ENCODE data around the gene BICDL2. TPM values are rescaled to one million over a fixed set of nuclear protein-coding genes. Genes with fewer than 3 reads are reported as not detected.

Gene BICDL2
- total and polyA plus RNA-seq, 9 of the 15 experiments (the other 6 are each of a cell fraction or from before 2014, with no cell fraction given): 0.09 to 0.28 (median 0.09) TPM; not detected in 6

- TF ChIP-seq ARID4B (CRISPR knock-in tag; IDR thresholded peaks at IDR 0.05) (0 out of 2 replicates have a peak, but pooled peaks have one; percentile 55), CBX5 (IDR thresholded peaks at IDR 0.05; ENCODE audit: borderline replicate concordance, low read depth) (0 out of 2 replicates have a peak, but pooled peaks have one; percentile 6), REST (IDR thresholded peaks at IDR 0.05; ENCODE audit: borderline replicate concordance) (no peak; the same call in 1 of the 2 replicates), REST (CRISPR knock-in tag; IDR thresholded peaks at IDR 0.05; ENCODE audit: low read depth) (no peak), SNRNP70 (optimal IDR thresholded peaks at IDR 0.05; ENCODE audit: low read depth, low read length) (no peak), FOXP1 (CRISPR knock-in tag; IDR thresholded peaks at IDR 0.05) (0 out of 2 replicates have a peak, but pooled peaks have one; percentile 64), PCBP2 (IDR thresholded peaks at IDR 0.05; ENCODE audit: low read depth, low read length, poor library complexity, severe bottlenecking) (no peak), HDAC1 (IDR thresholded peaks at IDR 0.05) (0 out of 4 replicates have a peak, but pooled peaks of 1 of the 2 experiments have one; percentile 6), ESRRB (CRISPR knock-in tag; IDR thresholded peaks at IDR 0.05; ENCODE audit: borderline replicate concordance) (no peak), RAD21 (CRISPR knock-in tag; conservative IDR thresholded peaks at IDR 0.05 in 1 of 2, IDR thresholded peaks at IDR 0.05 in 1 of 2) (peak; percentile 36 to 37; a peak in 3 of 4 replicates), ZBTB17 (CRISPR knock-in tag; IDR thresholded peaks at IDR 0.05) (no peak), ZNF408 (CRISPR knock-in tag; IDR thresholded peaks at IDR 0.05; ENCODE audit: low read depth) (no peak), SNAPC5 (CRISPR knock-in tag; IDR thresholded peaks at IDR 0.05) (no peak), SMC3 (conservative IDR thresholded peaks at IDR 0.05; ENCODE audit: insufficient read depth, low read depth, low read length) (no peak), L3MBTL2 (IDR thresholded peaks at IDR 0.05) (no peak)
Observed at GRCh38 chr16:3021449-3022207, 15.1 kb downstream of the BICDL2 start (continued).

Data from K562 (cell line).